Fibroblast of skin of abdomen (primary cell): Measurements from ENCODE around the gene POU1F1.
"Not testable (repeated sequence)": the region's sequence is repeated elsewhere in the genome, so short reads cannot be mapped to it uniquely, and the experiment has no call there.

Source experiments
- DNase-seq: peaks from one replicate; pipeline ENCODE4 v3.0.0-alpha.2; 2013

The POU1F1 gene

DNA sequence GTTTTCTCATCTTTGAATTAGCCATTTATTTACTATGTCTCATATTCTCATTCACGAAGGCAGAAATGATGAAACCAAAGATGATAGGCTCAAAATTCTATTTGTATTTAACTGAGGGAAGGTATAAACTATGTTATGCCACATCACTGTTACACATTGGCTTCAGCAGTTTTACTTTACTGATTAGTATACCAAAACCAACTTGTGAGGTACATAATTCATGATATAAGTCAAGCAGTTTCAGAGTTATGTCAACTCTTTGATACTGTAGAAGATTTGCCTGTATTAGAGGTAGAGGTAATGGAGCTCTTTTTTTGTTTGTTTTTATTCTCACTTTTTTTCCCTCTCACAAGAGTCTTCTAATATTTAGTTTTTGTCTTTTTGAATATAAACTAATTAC is 26.4 kb downstream of the POU1F1 start:
- no peak for DNase-seq

DNA sequence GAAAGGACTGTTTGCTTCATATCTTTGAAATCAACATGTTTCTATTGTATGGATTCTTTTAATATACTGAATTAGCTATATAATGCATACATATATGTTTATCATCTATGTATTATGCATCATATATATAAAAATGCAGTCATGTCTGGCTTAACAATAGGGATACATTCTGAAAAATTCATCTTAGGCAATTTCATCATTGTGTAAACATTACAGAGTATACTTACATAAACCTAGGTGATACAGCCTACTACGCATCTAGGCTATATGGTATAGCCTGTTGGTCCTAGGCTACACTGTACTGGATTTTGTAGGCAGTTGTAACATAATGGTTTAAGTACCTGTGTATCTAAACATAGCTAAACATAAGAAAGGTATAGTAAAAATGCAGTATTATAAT is 27.6 kb downstream of the POU1F1 start:
- no peak for DNase-seq

DNA sequence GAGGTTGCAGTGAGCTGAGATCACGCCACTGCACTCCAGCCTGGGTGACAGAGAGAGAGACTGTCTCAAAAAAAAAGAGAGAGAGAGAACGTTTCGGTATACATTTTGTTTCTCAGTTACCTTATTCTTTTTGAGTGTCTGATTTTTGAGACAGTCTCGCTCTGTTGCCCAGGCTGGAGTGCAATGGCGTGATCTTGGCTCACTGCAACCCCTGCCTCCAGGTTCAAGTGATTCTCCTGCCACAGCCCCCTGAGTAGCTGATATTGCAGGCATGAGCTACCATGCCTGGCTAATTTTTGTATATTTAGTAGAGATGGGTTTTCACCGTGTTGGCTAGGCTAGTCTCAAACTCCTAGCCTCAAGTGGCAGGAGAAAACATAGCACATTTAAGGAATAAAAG is 28.2 kb downstream of the POU1F1 start:
- not testable (repeated sequence) for DNase-seq

DNA sequence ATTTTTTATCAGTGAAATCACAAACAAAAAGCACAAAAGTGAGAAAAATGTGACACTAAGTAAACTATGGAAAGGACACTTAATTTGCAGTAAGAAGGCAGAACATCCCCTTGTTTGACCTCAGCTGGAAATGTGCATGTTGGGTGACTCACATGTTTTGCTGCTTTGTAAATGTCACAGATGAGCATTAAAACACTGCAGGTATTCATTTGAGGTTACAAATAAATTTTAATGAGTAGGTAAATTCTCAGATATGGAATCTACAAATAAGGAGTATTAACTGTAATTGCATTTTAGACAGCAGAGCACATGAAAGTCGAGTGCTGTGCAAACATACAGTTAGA is 29.0 kb downstream of the POU1F1 start:
- DNase-seq: no peak

DNA sequence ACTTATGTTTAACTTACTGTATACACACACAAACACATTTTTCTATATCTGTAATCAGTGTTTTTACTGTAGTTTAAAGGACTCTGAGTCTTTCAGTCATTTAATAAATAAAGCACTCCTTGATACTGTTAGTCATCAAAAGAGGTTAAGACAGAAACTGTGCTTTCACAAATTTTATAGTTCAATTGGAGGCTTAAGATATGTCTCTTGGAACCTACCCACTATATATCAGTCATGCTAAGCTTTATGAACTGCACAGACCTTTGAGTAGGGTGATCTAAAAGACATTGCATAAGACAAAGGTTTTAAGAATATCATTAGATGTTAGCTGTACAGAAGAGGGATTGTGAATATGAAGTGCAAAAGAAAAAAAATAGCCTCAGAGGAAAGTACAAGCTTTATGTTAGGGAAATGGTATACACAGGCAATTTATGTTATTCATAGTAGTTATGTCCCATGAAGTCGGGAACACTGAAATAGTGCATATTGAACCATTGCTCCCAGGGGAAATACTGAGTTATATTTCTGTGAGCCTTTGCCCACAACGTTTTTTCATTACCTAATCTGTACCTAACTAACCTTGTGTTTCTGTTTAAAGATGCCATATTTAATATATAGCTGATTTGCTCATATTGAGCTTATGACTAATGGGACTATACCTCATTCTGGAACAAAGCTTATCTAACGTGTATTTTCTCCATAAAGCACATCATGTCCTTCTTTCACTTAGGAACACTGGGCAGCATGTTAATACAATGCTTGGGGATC is 29.5 kb downstream of the POU1F1 start:
- no peak for DNase-seq

DNA sequence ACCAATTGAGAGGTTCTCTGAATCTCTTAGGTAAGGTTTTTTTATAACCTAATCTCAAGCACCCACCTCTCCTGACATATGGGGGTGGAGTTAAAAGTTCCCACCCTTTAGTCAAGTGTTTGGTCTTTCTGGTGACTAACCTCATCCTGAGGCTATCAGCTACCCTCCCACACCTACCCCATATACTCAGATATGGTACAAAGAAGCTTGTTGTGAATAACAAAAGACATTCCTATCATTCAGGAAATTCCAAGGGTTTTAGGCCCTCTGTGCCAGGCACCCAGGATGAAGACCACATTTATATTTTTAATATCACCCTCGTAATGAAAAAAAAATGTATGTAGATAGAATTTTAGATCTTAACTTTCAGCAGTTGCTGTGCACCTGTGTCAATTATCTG is 40.3 kb downstream of the POU1F1 start:
- DNase-seq: no peak

DNA sequence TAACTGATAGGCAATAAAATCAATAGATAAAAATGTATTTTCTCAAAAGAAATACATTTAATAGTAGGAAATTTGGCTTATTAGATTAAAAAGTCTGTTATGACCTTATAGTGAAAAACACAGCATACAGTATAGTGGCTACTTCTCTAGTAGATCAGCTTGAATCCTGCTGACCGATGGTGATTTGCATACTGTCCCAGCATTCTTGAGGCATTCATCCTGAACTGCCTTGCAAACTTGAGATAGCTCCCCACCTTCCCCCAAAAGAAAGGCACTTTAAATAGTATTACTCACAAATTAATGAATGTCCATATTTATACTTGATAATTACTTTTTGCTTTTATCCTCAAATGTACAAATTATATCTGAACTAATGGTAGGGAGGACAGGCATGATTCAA is 42.6 kb downstream of the POU1F1 start:
- no peak for DNase-seq

DNA sequence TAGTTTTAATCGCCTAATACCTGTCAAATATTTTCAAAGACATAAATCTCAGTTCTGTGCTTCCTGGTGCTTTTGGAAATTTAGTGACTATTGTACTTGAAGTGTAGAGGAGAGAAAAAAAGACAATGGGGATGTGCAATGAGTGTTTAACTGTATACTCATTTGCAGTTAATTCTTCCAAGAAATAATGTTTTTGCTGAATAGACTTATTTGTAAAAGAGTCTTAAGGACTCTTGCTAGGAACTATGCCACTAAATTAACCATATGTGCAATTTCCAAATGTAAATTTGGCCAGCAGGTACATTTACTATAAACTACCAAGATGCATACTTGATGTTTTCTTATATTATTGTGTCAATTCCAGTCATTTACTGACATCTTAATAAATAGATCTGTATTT is 47.3 kb downstream of the POU1F1 start:
- DNase-seq: no peak

DNA sequence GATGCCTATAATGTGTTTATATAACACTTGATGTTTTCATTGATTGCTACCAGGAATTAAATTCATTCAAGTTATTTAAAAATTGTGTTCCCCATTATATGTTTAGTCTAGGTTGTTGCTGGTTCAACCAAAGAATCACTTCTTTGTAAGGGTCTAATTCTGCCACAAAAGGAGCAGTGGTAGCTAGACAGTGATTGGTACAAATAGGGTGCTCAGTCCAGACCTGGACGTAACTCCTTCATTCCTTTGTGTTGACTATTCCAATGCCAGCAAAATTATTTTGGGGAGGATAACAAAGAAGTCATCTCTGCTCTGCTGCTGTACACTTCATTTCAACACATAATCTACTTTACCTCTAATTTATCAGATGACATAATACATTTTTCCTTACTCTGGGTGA is 48.1 kb downstream of the POU1F1 start:
- DNase-seq: peak; percentile 34

DNA sequence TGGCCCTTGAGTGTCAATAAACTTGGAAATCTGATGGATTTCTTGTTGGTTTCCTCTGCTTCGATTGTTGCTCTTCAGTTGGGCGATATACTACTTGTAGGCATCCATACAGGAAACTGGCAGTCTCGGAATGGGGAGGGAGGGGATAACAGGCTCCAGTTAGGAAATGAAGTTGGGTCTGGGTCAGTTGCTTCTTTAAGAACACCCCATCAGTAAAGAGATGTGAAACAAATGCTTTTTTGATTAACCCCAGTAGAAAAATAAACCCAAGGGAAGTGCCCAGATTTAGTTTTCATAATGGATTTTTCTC is 48.6 kb downstream of the POU1F1 start:
- DNase-seq: peak; percentile 4

DNA sequence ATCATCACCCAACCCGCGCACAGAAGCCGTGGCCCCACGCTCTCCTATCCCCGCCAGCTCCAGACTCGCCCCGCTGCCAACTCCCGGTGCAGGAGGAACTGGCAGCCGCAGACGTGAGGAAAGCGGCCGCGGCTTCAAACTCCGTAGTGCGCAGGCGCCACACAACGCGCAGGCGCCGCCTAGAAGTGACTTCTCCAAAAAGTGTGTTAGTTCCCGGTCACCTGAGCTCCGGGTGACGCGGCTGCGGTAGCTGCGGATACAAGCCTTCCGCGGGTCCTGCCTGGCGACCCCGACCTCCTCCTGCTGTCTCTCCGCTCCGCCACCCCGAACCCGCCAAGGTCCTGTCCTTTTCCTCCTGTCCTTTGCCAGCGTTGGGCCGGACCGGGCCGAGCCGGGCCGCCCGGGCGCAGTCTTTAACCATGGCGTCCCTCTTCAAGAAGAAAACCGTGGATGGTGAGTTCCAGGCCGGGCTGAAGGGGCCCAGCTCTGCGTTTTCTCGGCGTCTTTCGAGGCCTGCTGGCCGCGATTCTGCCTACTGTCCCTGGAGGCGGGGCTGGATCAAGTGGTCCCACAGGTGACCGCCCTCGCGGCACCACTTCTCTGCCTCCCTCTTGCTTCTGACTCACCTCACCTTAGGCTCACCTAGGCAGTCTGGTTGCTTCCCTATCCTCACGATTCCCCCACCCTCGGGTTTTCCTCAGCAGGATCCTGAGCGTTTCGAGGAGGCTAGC is 49.1 kb downstream of the POU1F1 start, which contains the start of gene CHMP2B:
TSS of gene CHMP2B (plus strand) at position 206 of the 731 bp plus-strand sequence. CDS start at position 420, 214 bp downstream.
- peak; percentile 92 for DNase-seq

DNA sequence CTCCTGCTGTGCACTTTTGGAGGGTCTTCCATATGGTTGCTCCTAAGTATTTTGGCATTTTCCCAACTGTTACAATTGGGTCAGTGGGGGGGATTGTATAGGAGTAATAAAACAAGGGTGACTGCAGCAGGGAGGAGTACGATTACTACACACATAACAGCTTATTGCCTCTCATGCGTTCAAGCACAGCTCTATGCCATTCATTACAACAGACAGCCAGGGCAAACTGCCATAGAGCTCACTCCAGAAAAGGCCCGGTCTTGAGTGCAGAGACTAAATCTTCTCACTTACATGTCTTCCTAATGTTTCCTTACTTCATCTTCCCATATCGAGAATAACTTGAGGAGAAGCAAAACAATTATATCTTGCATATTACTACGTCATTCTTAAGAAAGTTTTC is 50.7 kb downstream of the POU1F1 start:
- peak; percentile 16 for DNase-seq

DNA sequence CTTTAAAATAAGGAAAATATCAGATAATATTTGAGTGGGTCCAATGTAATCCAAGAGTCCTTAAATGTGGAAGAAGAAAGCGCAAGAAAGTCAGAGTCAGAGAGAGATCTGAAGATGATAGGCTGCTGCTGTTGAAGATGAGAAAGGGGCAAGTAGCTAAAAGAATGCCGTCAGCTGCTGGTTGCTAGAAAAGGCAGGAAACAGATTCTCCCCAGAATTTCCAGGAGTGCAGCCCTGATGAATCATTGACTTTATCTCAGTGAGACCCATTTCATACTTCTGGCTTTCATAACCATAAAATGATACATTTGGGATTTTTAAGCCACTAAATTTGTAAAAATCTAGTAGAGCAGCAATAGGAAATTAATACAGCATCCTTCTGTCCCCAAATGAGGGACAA is 56.8 kb downstream of the POU1F1 start:
- peak; percentile 18 for DNase-seq

DNA sequence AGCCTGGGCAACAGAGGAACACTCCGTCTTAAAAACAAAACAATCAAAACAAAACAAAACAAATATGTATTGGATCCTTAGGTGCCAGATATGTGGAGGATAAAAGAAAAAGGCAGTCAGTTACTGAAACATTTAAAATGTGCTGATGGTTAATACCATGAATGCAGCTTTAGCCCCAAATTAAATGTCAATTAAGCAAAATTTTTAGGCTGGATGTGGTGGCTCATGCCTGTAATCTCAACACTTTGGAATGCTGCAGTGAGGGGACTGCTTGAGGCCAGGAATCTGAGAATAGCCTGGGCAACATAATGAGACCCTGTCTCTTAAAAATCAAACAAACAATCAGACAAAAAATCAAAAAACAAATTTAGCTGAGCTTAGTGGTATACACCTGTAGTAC is 57.8 kb downstream of the POU1F1 start:
- peak; percentile 17 for DNase-seq
